Measurements from ENCODE around the gene PITPNC1. TPM values are rescaled to one million over a fixed set of nuclear protein-coding genes. Genes with fewer than 3 reads are reported as not detected.
A peak's percentile ranks its signal among the peaks of the same experiment; 100 is the strongest.

PITPNC1 gene
- total RNA-seq, 4 donors from 2014 or later: 2.3 to 8.6 (median 4.3) TPM

DNA sequence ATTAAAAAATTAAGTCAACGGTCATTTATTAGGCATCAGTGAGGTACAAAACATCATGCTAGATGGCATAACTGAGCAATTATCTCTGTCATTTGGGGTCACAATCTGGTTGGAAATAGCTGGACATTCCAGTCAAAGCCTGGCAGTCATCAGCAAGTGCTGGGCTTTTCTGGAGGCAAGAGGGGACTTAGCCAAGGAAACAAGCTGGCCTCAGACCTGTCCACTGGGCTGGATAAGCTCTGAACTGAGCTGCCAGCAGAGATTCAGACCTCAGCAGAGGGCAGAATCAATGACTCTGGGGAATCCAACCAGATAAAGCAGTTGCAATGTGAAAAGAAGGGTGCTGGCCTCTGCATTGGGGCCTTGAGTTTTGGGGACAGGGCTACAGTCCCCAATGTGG, 178.8 kb downstream of the PITPNC1 start:
- H3K27ac ChIP-seq: no peak overlapping the region
- no peak overlapping the region for H3K4me3 ChIP-seq
- H3K27me3 ChIP-seq: no peaks in the 10 kb centered on the region
- in situ Hi-C loops (cut with MboI; ENCODE audit: low sequenced_read_pairs in 4 of 4) (no loop called here), intact Hi-C loops (cut with DNase I; ENCODE audit: low total_unique reads) (no loop called here)
- no peaks in the 10 kb centered on the region for H3K4me1 ChIP-seq
- no peak for ATAC-seq
- no peaks in the 10 kb centered on the region for H3K36me3 ChIP-seq
- DNase-seq: no peak
- no peak for TF ChIP-seq CTCF (IDR thresholded peaks at IDR 0.05 in 4 of 5, conservative IDR thresholded peaks at IDR 0.05 in 1 of 5)
- no peak for TF ChIP-seq POLR2A (IDR thresholded peaks at IDR 0.05)
- no peaks in the 10 kb centered on the region for H3K9me3 ChIP-seq

DNA sequence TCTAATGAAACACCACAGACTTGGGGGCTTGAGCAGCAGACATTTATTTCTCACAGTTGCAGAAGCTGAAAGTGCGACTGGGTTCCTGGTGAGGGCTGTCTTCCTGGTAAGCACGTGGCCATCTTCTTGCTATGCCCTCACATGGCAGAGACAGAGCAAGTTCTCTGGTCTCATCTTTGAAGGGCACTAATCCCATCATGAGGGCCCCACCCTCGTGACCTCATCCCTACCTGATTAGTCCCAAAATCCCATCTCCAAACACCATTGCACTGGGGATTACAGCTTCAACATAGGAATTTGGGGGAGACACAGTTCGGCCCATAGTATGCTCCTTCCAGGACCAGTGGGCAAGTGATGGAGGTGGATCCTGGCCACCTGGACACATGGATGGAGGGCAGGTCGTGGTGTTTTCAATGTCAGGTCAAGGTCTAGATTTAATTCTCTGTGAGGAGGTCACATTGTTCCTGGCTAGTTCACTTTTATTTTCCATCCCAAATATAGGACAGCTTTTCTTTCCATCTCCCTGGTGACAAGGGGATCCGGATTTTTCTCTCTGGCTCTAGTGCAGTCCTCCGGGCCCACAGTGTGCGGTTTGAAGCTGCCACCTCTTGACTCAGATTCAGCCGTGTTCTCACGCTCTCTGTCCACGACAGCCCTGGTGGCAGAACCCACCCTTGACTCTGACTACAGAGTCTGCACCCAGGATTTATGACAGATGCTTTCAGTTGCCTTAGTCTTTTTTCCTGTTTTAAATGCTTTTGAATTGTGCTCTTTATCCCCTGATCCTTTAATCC, 180.2 kb downstream of the PITPNC1 start:
- TF ChIP-seq POLR2A (IDR thresholded peaks at IDR 0.05): no peak
- no peak for TF ChIP-seq CTCF (IDR thresholded peaks at IDR 0.05 in 4 of 5, conservative IDR thresholded peaks at IDR 0.05 in 1 of 5)
- DNase-seq: no peak
- H3K4me3 ChIP-seq: no peak overlapping the region
- no peak for ATAC-seq
- in situ Hi-C loops (cut with MboI; ENCODE audit: low sequenced_read_pairs in 4 of 4) (no loop called here), intact Hi-C loops (cut with DNase I; ENCODE audit: low total_unique reads) (no loop called here)
- no peaks in the 10 kb centered on the region for H3K36me3 ChIP-seq
- H3K27ac ChIP-seq: no peak overlapping the region
- H3K9me3 ChIP-seq: no peaks in the 10 kb centered on the region
- no peaks in the 10 kb centered on the region for H3K27me3 ChIP-seq
- H3K4me1 ChIP-seq: no peaks in the 10 kb centered on the region

DNA sequence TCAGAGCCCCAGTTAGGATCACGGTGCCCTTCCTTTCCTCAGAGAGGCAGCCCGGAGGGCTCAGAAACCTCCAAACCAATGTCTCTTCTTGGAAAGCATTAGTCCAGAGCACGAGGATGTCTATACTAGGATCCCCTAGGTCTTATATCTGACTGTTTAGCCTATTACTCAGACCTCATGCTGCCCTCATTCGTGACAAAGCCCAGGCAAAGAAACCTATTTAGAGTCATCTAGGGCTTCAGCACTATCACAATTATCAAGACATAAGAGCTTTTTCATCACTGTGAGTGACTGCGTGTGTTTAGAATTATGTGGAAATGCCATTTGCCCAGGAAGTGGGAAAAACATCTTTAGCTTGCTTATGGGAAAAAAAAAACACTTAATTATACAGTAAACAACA, 180.8 kb downstream of the PITPNC1 start:
- Histone ChIP-seq H3K4me1 (no peaks in the 10 kb centered on the region), H3K36me3 (no peaks in the 10 kb centered on the region), H3K27ac (no peak overlapping the region), H3K9me3 (no peaks in the 10 kb centered on the region), H3K4me3 (no peak overlapping the region), H3K27me3 (no peaks in the 10 kb centered on the region)
- DNase-seq (no peak), ATAC-seq (no peak)
- in situ Hi-C loops (cut with MboI; ENCODE audit: low sequenced_read_pairs in 4 of 4) (no loop called here), intact Hi-C loops (cut with DNase I; ENCODE audit: low total_unique reads) (no loop called here)
- TF ChIP-seq CTCF (IDR thresholded peaks at IDR 0.05 in 4 of 5, conservative IDR thresholded peaks at IDR 0.05 in 1 of 5): no peak
- TF ChIP-seq POLR2A (IDR thresholded peaks at IDR 0.05): no peak

DNA sequence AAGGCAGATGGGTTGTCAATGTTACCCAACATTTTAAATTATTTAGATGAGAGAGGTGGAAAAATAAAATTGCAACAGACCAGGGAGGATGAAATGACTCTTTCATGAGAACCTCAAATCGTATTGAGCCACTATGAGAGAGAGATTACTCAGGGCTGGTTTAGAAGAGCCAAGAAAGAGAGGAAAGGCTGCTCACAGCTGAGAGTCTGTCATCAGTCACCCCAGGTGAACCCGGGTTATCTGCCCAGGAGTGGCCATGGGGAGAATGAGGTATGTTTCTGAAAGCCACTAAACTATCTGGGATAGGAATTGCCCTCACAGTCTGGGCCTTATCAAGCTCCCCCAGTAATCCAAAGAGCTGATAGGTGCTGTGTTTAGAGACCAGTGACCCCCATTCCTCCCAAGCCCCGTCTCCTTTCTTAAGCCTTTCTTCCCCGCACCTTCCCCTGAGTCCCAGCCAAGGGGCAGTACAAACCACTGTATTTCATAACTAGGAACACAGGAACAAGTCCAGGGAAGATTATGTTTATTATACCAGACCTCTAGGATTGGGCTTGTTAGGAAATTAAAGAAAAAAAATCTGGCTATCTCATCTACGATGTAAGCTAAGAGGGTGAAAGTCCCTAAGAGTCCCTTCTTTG, 181.8 kb downstream of the PITPNC1 start:
- intact Hi-C loops (cut with DNase I; ENCODE audit: low total_unique reads) (no loop called here), in situ Hi-C loops (cut with MboI; ENCODE audit: low sequenced_read_pairs in 4 of 4) (no loop called here)
- no peaks in the 10 kb centered on the region for H3K4me1 ChIP-seq
- no peaks in the 10 kb centered on the region for H3K9me3 ChIP-seq
- no peaks in the 10 kb centered on the region for H3K36me3 ChIP-seq
- TF ChIP-seq CTCF (IDR thresholded peaks at IDR 0.05 in 4 of 5, conservative IDR thresholded peaks at IDR 0.05 in 1 of 5): no peak
- no peak for TF ChIP-seq POLR2A (IDR thresholded peaks at IDR 0.05)
- no peak overlapping the region for H3K27ac ChIP-seq
- ATAC-seq (peak in 1 of 2 donors; percentile 76), DNase-seq (peak in 1 of 2 donors; percentile 25)
- no peak overlapping the region for H3K4me3 ChIP-seq
- no peaks in the 10 kb centered on the region for H3K27me3 ChIP-seq

Data from gastrocnemius medialis (tissue), 4 donors.